Naive B cell (primary cell): ENCODE data around the gene RNU6-7. TPM values are rescaled to one million over a fixed set of nuclear protein-coding genes. Genes with fewer than 3 reads are reported as not detected.

ENCODE experiments used
- ATAC-seq, 2 donors: fragments of 150-1000 bp; cut with Tn5 transposase; 2 replicates each; pipeline ENCODE4 v1.10.0; 2021; ENCODE audit warnings: low read depth in 2 of 2, mild to moderate bottlenecking in 2 of 2, moderate library complexity in 2 of 2
- DNase-seq: peaks from one replicate; pipeline ENCODE4 v3.0.0; 2022
- H3K27ac Mint-ChIP-seq, 6 donors: one replicate each; pipeline ENCODE4 v1.8.0; 2020 to 2022; ENCODE audit warnings: mild to moderate bottlenecking in 6 of 6, mixed read lengths in 6 of 6, moderate library complexity in 5 of 6, inconsistent platforms in 2 of 6
- H3K27me3 Mint-ChIP-seq, 3 donors: one replicate each; pipeline ENCODE4 v1.8.0; 2021 to 2022; ENCODE audit warnings: mixed read lengths in 3 of 3, mild to moderate bottlenecking in 1 of 3
- H3K36me3 Mint-ChIP-seq, 2 donors: one replicate each; pipeline ENCODE4 v1.8.0; 2020 to 2022; ENCODE audit warnings: mixed read lengths in 2 of 2, inconsistent platforms in 1 of 2, mild to moderate bottlenecking in 1 of 2
- H3K4me1 Mint-ChIP-seq, 3 donors: one replicate each; pipeline ENCODE4 v1.8.0; 2020 to 2022; ENCODE audit warnings: mixed read lengths in 3 of 3, inconsistent platforms in 1 of 3, mild to moderate bottlenecking in 1 of 3, moderate library complexity in 1 of 3
- H3K4me3 Mint-ChIP-seq, 8 donors: one replicate each; pipeline ENCODE4 v1.8.0; 2020 to 2022; ENCODE audit warnings: mild to moderate bottlenecking in 8 of 8, mixed read lengths in 8 of 8, moderate library complexity in 8 of 8, inconsistent platforms in 2 of 8
- H3K9me3 Mint-ChIP-seq, 7 donors: one replicate each; pipeline ENCODE4 v1.8.0; 2020 to 2022; ENCODE audit warnings: mixed read lengths in 7 of 7, mild to moderate bottlenecking in 5 of 7, inconsistent platforms in 2 of 7, moderate library complexity in 1 of 7
- polyA plus RNA-seq, 6 donors: library from polyadenylated mRNA; unstranded; fragments of 300-500 nt; fragmentation: Illumina TruSeq; gene quantifications; one replicate each; pipeline ENCODE4 v1.2.3, GENCODE V29; 2021; ENCODE audit warnings: low read depth in 6 of 6

The RNU6-7 gene
- polyA plus RNA-seq, 6 donors from 2014 or later = not detected

DNA sequence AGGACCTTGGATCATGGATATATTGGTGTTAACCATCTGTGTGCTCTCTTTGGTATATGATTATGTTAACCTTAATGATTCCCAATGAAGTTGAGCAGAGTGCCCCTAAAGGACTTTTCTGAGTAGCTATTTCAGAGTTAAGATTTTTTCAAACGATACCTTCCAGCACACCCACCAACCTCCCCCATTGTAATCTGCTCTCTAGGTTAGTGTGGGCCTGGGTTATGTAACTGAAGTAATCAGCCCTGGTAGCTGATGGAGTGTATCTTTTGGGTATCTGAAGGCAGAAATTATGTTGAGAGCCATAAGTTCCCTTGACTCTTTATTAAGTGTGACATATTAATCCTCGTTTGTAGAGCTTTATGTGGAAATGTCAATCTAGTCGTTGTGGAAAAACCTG, 48.8 kb downstream of the RNU6-7 start:
- Mint-ChIP-seq H3K9me3 (no peaks in the 10 kb centered on the region), H3K27ac (peak overlapping the region in 2 of 6 donors; percentile 23 to 79), H3K4me1 (no peaks in the 10 kb centered on the region), H3K27me3 (no peaks in the 10 kb centered on the region), H3K4me3 (no peak overlapping the region), H3K36me3 (no peaks in the 10 kb centered on the region)
- no peak for DNase-seq
- ATAC-seq = no peak

DNA sequence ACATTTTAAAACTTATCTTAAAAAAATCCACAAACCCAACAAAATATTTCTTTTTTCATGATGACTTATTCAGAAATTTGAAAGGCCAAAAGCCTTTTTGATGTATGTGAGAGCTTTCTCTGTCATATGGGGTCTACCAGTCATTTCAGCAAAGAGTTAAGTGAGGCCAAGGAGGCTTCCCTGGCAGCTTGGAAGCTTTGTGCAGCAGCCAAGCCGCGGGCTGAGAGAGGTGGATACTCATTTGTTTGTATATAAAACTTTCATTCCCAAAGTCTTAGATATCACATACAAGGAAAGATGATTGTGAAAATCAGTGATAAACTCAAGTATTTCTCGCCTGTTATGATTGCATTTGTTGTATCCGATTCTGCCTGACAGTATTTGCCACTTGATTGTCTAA, 49.7 kb downstream of the RNU6-7 start:
- no peak overlapping the region for H3K4me3 Mint-ChIP-seq
- H3K27ac Mint-ChIP-seq = peak overlapping the region in 1 of 6 donors; percentile 69
- DNase-seq (no peak), ATAC-seq (no peak)
- no peaks in the 10 kb centered on the region for H3K27me3 Mint-ChIP-seq
- H3K4me1 Mint-ChIP-seq = no peaks in the 10 kb centered on the region
- H3K36me3 Mint-ChIP-seq = no peaks in the 10 kb centered on the region
- no peaks in the 10 kb centered on the region for H3K9me3 Mint-ChIP-seq

Other genes starting within 250 kb of the RNU6-7 start
- gene ARHGAP5, start 124.7 kb upstream of the RNU6-7 start, polyA plus RNA-seq = 10 to 100 TPM; 15.4 to 46.6 (median 39.4) TPM
- not detected for gene RNU6-8, start 1.2 kb downstream of the RNU6-7 start, polyA plus RNA-seq
- 10 to 100 TPM in 1 of 6 donors, 1 to 10 TPM in 5; 1.6 to 12.4 (median 6.5) TPM for gene AKAP6, start 127.3 kb downstream of the RNU6-7 start, polyA plus RNA-seq